ENCODE data around the gene PRDX1.
A peak's percentile ranks its signal among the peaks of the same experiment; 100 is the strongest.
"Not testable (repeated sequence)": the region's sequence is repeated elsewhere in the genome, so short reads cannot be mapped to it uniquely, and the experiment has no call there.

Gene PRDX1

DNA sequence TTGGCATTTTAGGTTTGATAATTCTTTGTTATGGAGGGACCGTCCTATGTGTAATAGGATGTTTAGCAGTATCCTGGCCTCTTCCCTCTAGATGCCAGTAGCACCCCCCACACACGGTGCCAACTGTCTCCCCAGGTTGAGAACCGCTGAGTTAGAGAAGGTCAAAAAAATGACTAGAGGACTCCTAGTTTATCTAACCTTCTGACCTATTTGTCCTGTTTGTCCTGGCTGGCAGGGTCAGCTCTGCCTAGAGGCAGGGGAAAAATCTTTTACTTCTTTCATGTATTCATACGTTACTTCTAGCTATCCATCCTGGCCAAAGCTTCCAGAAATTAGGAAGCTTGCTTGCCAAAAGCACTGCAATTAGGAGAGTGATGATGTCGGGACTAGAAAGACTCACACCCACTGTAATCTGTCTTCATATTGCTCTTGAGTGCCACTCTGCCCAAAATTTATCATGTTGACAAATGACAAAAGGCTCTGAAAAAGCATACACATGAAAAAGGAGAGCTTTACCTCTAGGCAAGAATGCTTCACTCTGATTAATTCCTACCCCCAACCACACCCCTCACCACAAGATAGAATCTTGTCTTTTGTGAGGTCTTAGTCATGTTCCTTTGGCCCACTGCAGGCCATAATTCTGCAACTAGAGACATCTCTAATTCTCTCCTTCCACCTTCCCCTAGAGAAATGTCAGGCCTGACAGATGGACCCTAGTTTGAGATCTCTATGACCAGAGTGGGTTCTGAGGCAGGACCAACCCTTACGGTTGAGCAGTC is 14.5 kb upstream of the PRDX1 start:
- no peak for DNase-seq (ENCODE audit: low read depth in 3 of 3)

GRCh38 chr1:45531873-45532272 is 10.2 kb upstream of the PRDX1 start:
- no peak for DNase-seq (ENCODE audit: low read depth in 3 of 3)

- no peak for DNase-seq (ENCODE audit: low read depth in 3 of 3)
Measured at GRCh38 chr1:45530632-45531135, 9.0 kb upstream of the PRDX1 start.

- no peak for DNase-seq (ENCODE audit: low read depth in 3 of 3)
Measured at GRCh38 chr1:45526135-45526644, 4.5 kb upstream of the PRDX1 start.

DNA sequence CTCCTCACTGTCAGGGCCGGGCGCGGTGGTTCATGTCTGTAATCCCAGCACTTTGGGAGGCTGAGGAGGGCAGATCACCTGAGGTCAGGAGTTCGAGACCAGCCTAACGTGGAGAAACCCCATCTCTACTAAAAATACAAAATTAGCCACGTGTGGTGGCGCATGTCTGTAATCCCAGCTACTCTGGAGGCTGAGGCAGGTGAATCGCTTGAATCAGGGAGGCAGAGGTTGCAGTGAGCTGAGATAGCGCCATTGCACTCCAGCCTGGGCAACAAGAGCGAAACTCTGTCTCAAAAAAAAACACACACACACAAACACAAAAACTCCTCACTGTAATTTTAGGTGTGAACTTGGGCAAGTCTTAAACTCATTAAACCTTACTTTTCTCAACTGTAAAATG is 2.3 kb upstream of the PRDX1 start:
- DNase-seq (ENCODE audit: low read depth in 3 of 3) = not testable (repeated sequence)

DNA sequence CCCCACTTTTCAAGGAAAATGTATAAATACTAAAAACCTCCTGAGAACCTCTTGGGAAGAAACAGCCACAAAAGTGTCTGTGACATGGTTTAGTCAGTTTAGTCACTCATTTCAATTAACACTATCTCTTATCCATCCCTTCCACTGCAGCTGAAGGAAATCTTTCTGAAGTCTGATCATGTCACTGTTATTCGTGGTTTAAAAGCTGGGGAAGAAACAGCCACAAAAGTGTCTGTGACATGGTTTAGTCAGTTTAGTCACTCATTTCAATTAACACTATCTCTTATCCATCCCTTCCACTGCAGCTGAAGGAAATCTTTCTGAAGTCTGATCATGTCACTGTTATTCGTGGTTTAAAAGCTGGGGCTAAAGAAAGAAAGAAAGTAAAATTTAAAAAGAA is 1.8 kb upstream of the PRDX1 start:
- DNase-seq (ENCODE audit: low read depth in 3 of 3) = not testable (repeated sequence)

DNA sequence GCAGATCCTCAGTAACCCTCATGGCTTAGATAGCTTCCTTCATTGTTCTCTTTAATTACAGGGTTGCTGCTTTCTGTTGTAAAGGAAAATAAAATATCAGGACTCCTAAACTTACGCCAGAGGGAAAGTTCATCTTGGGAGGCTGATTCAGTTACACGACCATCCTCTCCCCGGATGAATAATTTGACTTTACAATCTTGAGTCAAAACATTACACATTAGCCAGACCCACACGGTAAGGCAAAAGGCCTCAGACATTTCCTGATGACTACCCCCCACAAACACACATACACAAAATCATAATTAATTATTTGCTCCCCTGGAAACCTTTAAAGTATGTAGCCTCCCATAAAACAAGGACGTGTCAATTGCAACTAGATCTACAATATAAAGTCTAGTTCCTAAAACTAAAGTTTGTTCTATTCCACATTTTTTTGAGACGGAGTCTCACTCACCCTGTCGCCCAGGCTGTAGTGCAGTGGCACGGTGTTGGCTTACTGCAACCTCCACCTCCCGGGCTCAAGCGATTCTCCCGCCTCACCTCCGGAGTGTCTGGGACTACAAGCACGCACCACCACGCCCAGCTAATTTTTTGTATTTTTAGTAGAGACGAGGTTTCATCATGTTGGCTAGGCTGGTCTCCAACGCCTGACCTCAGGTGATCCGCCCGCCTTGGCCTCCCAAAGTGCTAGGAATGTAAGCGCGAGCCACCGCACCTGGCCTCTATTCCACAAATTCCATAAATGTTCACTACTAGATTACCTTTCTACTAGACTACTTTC is 830 bp upstream of the PRDX1 start:
- DNase-seq (ENCODE audit: low read depth in 3 of 3) = no peak

- not testable (repeated sequence) for DNase-seq (ENCODE audit: low read depth in 3 of 3)
Measured at GRCh38 chr1:45519774-45520173, 1.9 kb downstream of the PRDX1 start.

- no peak for DNase-seq (ENCODE audit: low read depth in 3 of 3)
Measured at GRCh38 chr1:45518910-45519309, 2.8 kb downstream of the PRDX1 start.

- DNase-seq (ENCODE audit: low read depth in 3 of 3) = not testable (repeated sequence)
Measured at GRCh38 chr1:45518366-45518765, 3.3 kb downstream of the PRDX1 start.

DNA sequence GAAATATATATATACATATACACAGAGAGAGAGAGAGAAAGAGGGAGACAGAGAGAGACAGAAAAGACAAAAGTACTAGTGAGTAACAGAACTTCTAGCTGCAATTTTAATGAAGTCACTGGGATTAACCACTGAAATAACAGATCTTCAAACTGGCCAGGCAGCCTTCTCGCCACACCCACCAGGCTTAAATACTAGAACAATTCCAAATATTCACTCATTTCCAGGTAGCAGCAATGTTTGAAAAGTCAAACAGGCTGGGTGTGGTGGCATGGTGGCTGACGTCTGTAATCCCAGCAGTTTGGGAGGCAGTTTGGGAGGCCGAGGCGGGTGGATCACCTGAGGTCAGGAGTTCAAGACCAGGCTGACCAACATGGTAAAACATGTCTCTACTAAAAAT is 5.2 kb downstream of the PRDX1 start:
- no peak for DNase-seq (ENCODE audit: low read depth in 3 of 3)

GRCh38 chr1:45516036-45516435 is 5.6 kb downstream of the PRDX1 start:
- DNase-seq (ENCODE audit: low read depth in 3 of 3) = no peak

DNA sequence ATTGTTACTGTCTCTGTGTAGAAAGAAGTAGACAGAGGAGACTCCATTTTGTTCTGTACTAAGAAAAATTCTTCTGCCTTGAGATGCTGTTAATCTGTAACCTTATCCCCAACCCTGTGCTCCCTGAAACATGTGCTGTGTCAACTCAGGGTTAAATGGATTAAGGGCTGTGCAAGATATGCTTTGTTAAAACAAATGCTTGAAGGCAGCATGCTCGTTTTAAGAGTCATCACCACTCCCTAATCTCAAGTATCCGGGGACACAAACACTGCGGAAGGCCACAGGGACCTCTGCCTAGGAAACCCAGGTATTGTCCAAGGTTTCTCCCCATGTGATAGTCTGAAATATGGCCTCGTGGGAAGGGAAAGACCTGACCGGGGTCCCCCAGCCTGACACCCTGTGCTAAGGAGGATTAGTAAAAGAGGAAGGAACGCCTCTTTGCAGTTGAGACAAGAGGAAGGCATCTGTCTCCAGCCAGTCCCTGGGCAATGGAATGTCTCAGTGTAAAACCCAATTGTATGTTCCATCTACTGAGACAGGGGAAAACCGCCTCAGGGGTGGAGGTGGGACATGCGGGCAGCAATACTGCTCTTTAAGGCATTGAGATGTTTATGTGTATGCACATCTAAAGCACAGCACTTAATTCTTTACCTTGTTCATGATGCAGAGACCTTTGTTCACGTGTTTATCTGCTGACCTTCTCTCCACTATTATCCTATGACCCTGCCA is 8.0 kb downstream of the PRDX1 start:
- DNase-seq (ENCODE audit: low read depth in 3 of 3) = not testable (repeated sequence)

DNA sequence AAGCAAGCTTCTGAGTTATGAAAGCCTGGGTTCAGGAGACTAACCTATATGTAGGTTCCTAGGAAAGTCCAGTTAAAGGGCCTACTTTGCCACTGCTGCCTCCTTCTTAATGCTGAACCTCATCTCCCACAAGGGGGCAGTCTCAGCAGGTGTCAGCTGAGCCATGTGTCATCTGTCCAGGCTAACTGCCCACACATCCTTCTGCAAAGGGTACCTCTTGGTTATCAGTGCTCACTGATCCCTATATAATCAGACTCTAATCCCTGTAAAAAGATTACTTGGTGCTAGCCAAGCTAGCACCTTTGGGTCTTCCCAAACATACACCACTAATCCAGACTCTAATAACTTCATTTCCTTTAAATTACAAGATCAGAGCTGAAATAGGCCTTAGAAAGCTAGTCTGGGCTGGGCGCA is 9.0 kb downstream of the PRDX1 start:
- peak in 2 of 3 experiments; percentile 9 to 37 for DNase-seq (ENCODE audit: low read depth in 3 of 3)

- DNase-seq (ENCODE audit: low read depth in 3 of 3) = no peak
Measured at GRCh38 chr1:45510972-45511527, 10.6 kb downstream of the PRDX1 start.

DNA sequence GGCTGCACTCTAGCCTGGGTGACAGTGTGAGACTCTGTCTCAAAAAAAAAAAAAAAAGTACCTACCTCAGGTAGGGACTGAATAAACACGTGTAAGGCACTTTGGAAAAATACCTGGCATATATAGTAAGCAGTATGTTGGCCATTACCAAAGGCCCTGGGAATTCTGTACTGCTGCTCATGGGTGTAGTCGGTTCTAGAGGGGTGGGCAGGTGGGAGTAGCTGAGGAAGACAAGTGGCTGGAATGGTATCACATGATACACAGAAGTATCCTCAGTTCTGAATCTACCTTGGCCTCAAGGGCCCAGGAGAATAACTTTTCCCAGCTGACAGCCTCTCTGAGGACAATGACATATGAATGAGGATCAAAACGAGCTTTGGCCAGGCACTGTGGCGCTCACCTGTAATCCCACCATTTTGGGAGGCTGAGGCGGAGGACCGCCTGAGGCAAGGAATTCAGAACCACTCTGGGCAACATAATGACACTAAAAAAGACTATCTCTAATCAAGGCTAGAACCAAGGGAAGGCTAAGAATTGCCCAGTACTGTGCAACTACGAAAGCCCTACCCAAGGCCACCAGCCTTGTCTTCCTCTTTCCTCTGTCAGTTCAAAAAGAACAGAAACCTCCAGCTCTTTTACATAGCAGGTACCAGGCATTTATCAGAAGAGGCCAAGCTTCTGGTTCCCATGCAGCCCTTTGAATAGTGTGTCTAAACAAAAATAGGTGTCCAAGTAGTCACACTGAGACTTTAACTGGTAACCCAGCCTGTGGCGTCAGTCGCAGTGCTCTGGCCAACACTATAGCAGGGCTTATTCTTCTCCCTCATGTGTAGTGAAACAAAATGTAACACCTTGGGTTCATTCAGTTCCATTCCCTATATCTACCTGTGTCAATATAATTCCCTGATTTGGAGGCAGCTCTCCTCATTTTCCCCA is 11.4 kb downstream of the PRDX1 start:
- no peak for DNase-seq (ENCODE audit: low read depth in 3 of 3)

DNA sequence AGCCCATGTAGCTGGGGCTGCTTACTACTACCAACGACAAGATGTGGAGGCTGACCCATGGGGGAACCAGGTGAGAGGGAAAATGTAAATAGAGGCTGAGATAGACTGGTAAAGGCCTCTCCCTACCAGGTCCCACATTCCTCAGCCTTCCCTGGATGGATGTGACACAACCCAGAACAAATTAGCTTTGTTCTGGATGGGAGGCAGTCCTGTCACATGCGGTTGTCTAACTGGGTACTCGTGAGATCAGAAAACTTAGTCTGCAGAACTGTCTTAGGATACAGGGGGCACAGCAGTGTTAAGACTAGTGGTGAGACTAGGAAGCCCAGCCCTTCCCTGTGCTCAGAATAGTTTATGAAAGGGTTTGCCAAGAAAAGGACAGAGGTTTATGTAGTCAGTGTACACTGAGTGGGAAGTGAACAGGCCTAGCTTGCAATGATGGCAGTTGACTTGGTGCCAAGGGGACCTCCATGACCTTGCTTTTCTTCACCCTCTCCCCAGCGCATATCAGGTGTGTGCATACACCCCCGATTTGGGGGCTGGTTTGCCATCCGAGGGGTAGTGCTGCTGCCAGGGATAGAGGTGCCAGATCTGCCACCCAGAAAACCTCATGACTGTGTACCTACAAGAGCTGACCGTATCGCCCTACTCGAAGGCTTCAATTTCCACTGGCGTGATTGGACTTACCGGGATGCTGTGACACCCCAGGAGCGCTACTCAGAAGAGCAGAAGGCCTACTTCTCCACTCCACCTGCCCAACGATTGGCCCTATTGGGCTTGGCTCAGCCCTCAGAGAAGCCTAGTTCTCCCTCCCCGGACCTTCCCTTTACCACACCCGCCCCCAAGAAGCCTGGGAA is 13.2 kb downstream of the PRDX1 start:
- no peak for DNase-seq (ENCODE audit: low read depth in 3 of 3)

DNA sequence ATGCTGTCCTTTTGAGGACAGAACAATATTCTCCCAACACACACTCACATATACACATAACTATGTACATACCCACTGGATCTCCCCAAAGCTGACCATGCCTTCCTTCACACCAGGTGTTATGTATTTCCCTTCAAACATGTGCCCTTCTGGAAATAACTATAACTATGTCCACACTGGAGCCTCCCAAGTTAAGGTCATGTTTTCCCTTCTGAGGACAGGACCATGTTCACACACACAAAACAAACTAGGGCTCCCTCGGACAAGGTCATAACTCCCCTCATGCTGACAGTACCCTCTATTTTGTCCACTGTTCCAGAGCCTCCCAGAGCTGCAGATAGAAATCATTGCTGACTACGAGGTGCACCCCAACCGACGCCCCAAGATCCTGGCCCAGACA is 13.8 kb downstream of the PRDX1 start:
- no peak for DNase-seq (ENCODE audit: low read depth in 3 of 3)

DNA sequence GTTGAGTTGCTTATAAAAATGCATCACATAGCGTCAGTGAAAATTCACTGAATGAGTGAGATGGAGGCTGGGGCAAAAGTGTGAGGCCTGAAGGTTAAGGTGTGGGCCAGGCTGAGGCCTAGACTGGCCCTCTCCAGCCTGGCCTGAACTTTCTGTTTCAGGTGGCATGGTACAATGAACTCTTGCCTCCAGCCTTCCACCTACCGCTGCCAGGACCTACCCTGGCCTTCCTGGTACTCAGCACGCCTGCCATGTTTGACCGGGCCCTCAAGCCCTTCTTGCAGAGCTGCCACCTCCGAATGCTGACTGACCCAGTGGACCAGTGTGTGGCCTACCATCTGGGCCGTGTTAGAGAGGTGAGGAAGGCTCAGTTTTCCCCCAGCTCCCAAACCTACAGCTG is 14.5 kb downstream of the PRDX1 start:
- DNase-seq (ENCODE audit: low read depth in 3 of 3) = no peak
